IMR-90 (cell line): ENCODE measurements around the gene TEX261. TPM values are rescaled to one million over a fixed set of nuclear protein-coding genes. Genes with fewer than 3 reads are reported as not detected.

Experiments
- ATAC-seq: fragments of 200-7000 bp; cut with Tn5 transposase; 2 replicates; pipeline ENCODE4 v1.9.1; 2020; ENCODE audit warnings: low read depth, mild to moderate bottlenecking, moderate library complexity
- BruUV-seq: library from RNA; stranded (reverse); fragments of 400-500 nt; replicated peaks from 2 replicates; lab custom pipeline; 2021; lab: Mats Ljungman, UMichigan
- CTCF ChIA-PET: fragments of 300-600 bp; formaldehyde crosslinking; extraction: SDS; loops from one replicate; lab custom pipeline; 2021; ENCODE audit warnings: antibody characterized with exemption; lab: Yijun Ruan, JAX
- POLR2A ChIA-PET: fragments of 300-600 bp; sonication (Branson Sonifier 250); formaldehyde crosslinking; loops from one replicate; lab custom pipeline; 2022; ENCODE audit warnings: antibody characterized with exemption; ENCODE audit not compliant: unreplicated experiment; lab: Charles Lee
- DNase-seq: peaks from one replicate; pipeline ENCODE4 v3.0.0; 2013
- H2AFZ ChIP-seq: replicated peaks from 2 replicates; pipeline ENCODE3; 2013; ENCODE audit warnings: low read length, mild to moderate bottlenecking; ENCODE audit not compliant: poor library complexity
- H2AK5ac ChIP-seq: 2 replicates; pipeline ENCODE4 v1.6.1; 2013; ENCODE audit warnings: low read depth, low read length, inconsistent platforms
- H2AK9ac ChIP-seq: replicated peaks from 2 replicates; pipeline ENCODE3; 2013; ENCODE audit warnings: mild to moderate bottlenecking, low read depth, low read length, moderate library complexity; ENCODE audit not compliant: poor library complexity
- H2BK120ac ChIP-seq: 2 replicates; pipeline ENCODE4 v1.6.1; 2013; ENCODE audit warnings: low read depth, low read length, inconsistent platforms
- H2BK15ac ChIP-seq: 3 replicates; pipeline ENCODE4 v1.6.1; 2013; ENCODE audit warnings: low read depth, low read length, inconsistent platforms
- H2BK20ac ChIP-seq: 2 replicates; pipeline ENCODE4 v1.6.1; 2013; ENCODE audit warnings: low read depth, mild to moderate bottlenecking, inconsistent platforms, low read length, moderate library complexity
- H2BK5ac ChIP-seq: 2 replicates; pipeline ENCODE4 v1.6.1; 2013; ENCODE audit warnings: mild to moderate bottlenecking, low read depth, low read length, inconsistent platforms; ENCODE audit not compliant: poor library complexity, severe bottlenecking
- H3K14ac ChIP-seq: replicated peaks from 2 replicates; pipeline ENCODE4 v1.6.1; 2013; ENCODE audit warnings: low read depth, low read length, inconsistent platforms
- H3K18ac ChIP-seq: 2 replicates; pipeline ENCODE4 v1.6.1; 2013; ENCODE audit warnings: low read depth, low read length, control low read depth
- H3K23ac ChIP-seq: 2 replicates; pipeline ENCODE4 v1.6.1; 2013; ENCODE audit warnings: low read depth, low read length, inconsistent platforms
- H3K27ac ChIP-seq: 2 replicates; pipeline ENCODE4 v1.5.1; 2013; ENCODE audit warnings: mild to moderate bottlenecking, control low read depth, low read length; ENCODE audit not compliant: insufficient read depth
- H3K27me3 ChIP-seq: 2 replicates; pipeline ENCODE4 v1.6.1; 2013; ENCODE audit warnings: low read length; ENCODE audit not compliant: control insufficient read depth, insufficient read depth
- H3K36me3 ChIP-seq: 2 replicates; pipeline ENCODE4 v1.6.1; 2013; ENCODE audit warnings: low read length, mixed read lengths; ENCODE audit not compliant: control insufficient read depth, insufficient read depth
- H3K4ac ChIP-seq: 2 replicates; pipeline ENCODE4 v1.6.1; 2013; ENCODE audit warnings: low read depth, low read length, inconsistent platforms
- H3K4me1 ChIP-seq: 2 replicates; pipeline ENCODE4 v1.6.1; 2013; ENCODE audit warnings: low read length, mixed read lengths; ENCODE audit not compliant: control insufficient read depth, insufficient read depth
- H3K4me2 ChIP-seq: 2 replicates; pipeline ENCODE4 v1.6.1; 2013; ENCODE audit warnings: low read depth, mild to moderate bottlenecking, control low read depth, low read length, moderate library complexity
- H3K4me3 ChIP-seq: 2 replicates; pipeline ENCODE4 v1.5.1; 2013; ENCODE audit warnings: low read depth, mild to moderate bottlenecking, control low read depth, low read length, moderate library complexity; ENCODE audit not compliant: insufficient read depth
- H3K56ac ChIP-seq: 2 replicates; pipeline ENCODE4 v1.6.1; 2013; ENCODE audit warnings: low read length, inconsistent platforms; ENCODE audit not compliant: insufficient read depth; ENCODE audit errors: extremely low read depth
- H3K79me1 ChIP-seq, 2 experiments: 2 replicates each; pipeline ENCODE4 v1.6.1; 2013; ENCODE audit warnings: low read length in 2 of 2, inconsistent platforms in 1 of 2, low read depth in 1 of 2
- H3K9ac ChIP-seq: 2 replicates; pipeline ENCODE4 v1.6.1; 2013; ENCODE audit warnings: low read depth, low read length, control low read depth
- H3K9me1 ChIP-seq: 2 replicates; pipeline ENCODE4 v1.6.1; 2013; ENCODE audit warnings: low read length, inconsistent platforms; ENCODE audit not compliant: insufficient read depth
- H3K9me3 ChIP-seq: 2 replicates; pipeline ENCODE4 v1.6.1; 2013; ENCODE audit warnings: low read length; ENCODE audit not compliant: control insufficient read depth, insufficient read depth
- H4K20me1 ChIP-seq: 2 replicates; pipeline ENCODE4 v1.6.1; 2013; ENCODE audit warnings: low read length, inconsistent platforms; ENCODE audit not compliant: insufficient read depth
- H4K5ac ChIP-seq: 2 replicates; pipeline ENCODE4 v1.6.1; 2013; ENCODE audit warnings: mild to moderate bottlenecking, low read depth, low read length, control low read depth
- H4K8ac ChIP-seq, 2 experiments: 2 replicates each; pipeline ENCODE4 v1.6.1; 2013; ENCODE audit warnings: low read depth in 2 of 2, low read length in 2 of 2, control low read depth in 1 of 2, inconsistent platforms in 1 of 2
- H4K91ac ChIP-seq: 2 replicates; pipeline ENCODE4 v1.6.1; 2013; ENCODE audit warnings: low read depth, low read length, inconsistent platforms; ENCODE audit not compliant: insufficient read depth
- BHLHE40 ChIP-seq: fragments of 150-350 bp; IDR thresholded peaks from 2 replicates; pipeline ENCODE4 v1.6.1; 2016; ENCODE audit warnings: mild to moderate bottlenecking, low read depth, low read length
- CHD1 ChIP-seq: IDR thresholded peaks from 2 replicates; pipeline ENCODE4 v1.6.1; 2012; ENCODE audit warnings: low read depth, low read length, improper control_type of control experiment
- CTCF ChIP-seq: conservative IDR thresholded peaks from 2 replicates; pipeline ENCODE4 v1.5.1; 2012; ENCODE audit warnings: mild to moderate bottlenecking, low read depth, low read length, improper control_type of control experiment
- MAFK ChIP-seq: IDR thresholded peaks from 2 replicates; pipeline ENCODE4 v1.6.1; 2012; ENCODE audit warnings: low read depth, low read length, improper control_type of control experiment
- MAZ ChIP-seq: IDR thresholded peaks from 2 replicates; pipeline ENCODE4 v1.6.1; 2012; ENCODE audit warnings: low read depth, mild to moderate bottlenecking, low read length, improper control_type of control experiment, moderate library complexity, borderline replicate concordance
- MXI1 ChIP-seq: IDR thresholded peaks from 2 replicates; pipeline ENCODE4 v1.6.1; 2012; ENCODE audit warnings: low read depth, mild to moderate bottlenecking, low read length, moderate library complexity, borderline replicate concordance
- NFE2L2 ChIP-seq: fragments of 150-350 bp; IDR thresholded peaks from 2 replicates; pipeline ENCODE4 v1.6.1; 2016; ENCODE audit warnings: low read depth, mild to moderate bottlenecking, low read length
- POLR2A ChIP-seq: IDR thresholded peaks from 2 replicates; pipeline ENCODE4 v1.6.1; 2012; ENCODE audit warnings: mild to moderate bottlenecking, low read depth, low read length
- RCOR1 ChIP-seq: IDR thresholded peaks from 2 replicates; pipeline ENCODE4 v1.6.1; 2012; ENCODE audit warnings: mild to moderate bottlenecking, low read length, improper control_type of control experiment; ENCODE audit not compliant: insufficient replicate concordance
- SMC3 ChIP-seq: fragments of 150-350 bp; IDR thresholded peaks from 2 replicates; pipeline ENCODE4 v1.6.1; 2016; ENCODE audit warnings: low read depth, mild to moderate bottlenecking, antibody characterized with exemption, low read length, moderate library complexity
- USF2 ChIP-seq: fragments of 150-350 bp; IDR thresholded peaks from 2 replicates; pipeline ENCODE4 v1.6.1; 2017; ENCODE audit warnings: mild to moderate bottlenecking, antibody characterized with exemption, low read length, low read depth
- WGBS, 2 experiments: methylation state at CpG; one replicate each; pipeline versions ENCODE4 v1.1.5 to v1.1.7; 2013; ENCODE audit warnings: missing lambda C conversion rate in 2 of 2; ENCODE audit not compliant: insufficient read length in 1 of 2; ENCODE audit errors: extremely low coverage in 2 of 2; 5-methylcytosine and 5-hydroxymethylcytosine counted together
- dilution Hi-C: fragments of 300-500 bp; cut with HindIII; formaldehyde crosslinking; loops from one replicate; pipeline ENCODE4 v1.14.3; 2018; ENCODE audit warnings: low sequenced_read_pairs; ENCODE audit not compliant: unreplicated experiment
- in situ Hi-C: fragments of 300-500 bp; cut with MboI; formaldehyde crosslinking; loops from 3 replicates; pipeline ENCODE4 v1.14.3; 2019; ENCODE audit warnings: low sequenced_read_pairs, inconsistent platforms, mixed read lengths
- intact Hi-C: fragments of 100-400 bp; cut with micrococcal nuclease; formaldehyde crosslinking; loops from 2 replicates; pipeline ENCODE4 v1.10.0; 2022
- polyA plus RNA-seq, 3 experiments: library from polyadenylated mRNA; depleted of rRNA; stranded (reverse); fragments of >200 nt; gene quantifications; 2 replicates each; pipeline ENCODE4 v1.2.3, GENCODE V29; 2012; ENCODE audit warnings: low replicate concordance in 1 of 3
- total RNA-seq: library from RNA; depleted of rRNA; stranded (reverse); fragments of >200 nt; gene quantifications from 2 replicates; pipeline ENCODE4 v1.2.3, GENCODE V29; 2012
- TF ChIP-seq, protein P1 (sequence below): fragments of 150-350 bp; IDR thresholded peaks from 2 replicates; pipeline ENCODE4 v1.6.1; 2016; ENCODE audit warnings: low read depth, mild to moderate bottlenecking, low read length, moderate library complexity, borderline replicate concordance

TEX261 gene
- total and polyA plus RNA-seq, 2 of the 4 experiments (the other 2 are of a cell fraction): 26.3 to 69.8 TPM

GRCh38 chr2:71006955-71007799 is 12.5 kb upstream of the TEX261 start:
- Histone ChIP-seq H4K5ac (no peak overlapping the region), H3K4me1 (no peaks in the 10 kb centered on the region), H3K18ac (no peak overlapping the region), H3K9ac (no peak overlapping the region), H3K4me3 (no peak overlapping the region), H4K91ac (no peak overlapping the region), H2BK15ac (no peak overlapping the region), H3K9me1 (no peaks in the 10 kb centered on the region), H3K14ac (no peak overlapping the region), H3K9me3 (no peaks in the 10 kb centered on the region), H3K4me2 (no peak overlapping the region), H3K56ac (no peak overlapping the region), H3K23ac (no peak overlapping the region), H2BK120ac (no peak overlapping the region), H3K4ac (no peak overlapping the region), H2BK5ac (no peak overlapping the region), H2AK5ac (no peak overlapping the region), H3K27ac (no peak overlapping the region), H3K27me3 (peaks cover 12% of the 10 kb centered on the region; the same call in 1 of the 2 replicates), H2AFZ (no peak overlapping the region), H2AK9ac (no peak overlapping the region), H4K8ac (no peak overlapping the region), H3K36me3 (no peaks in the 10 kb centered on the region), H4K20me1 (no peaks in the 10 kb centered on the region), H3K79me1 (no peaks in the 10 kb centered on the region), H2BK20ac (no peak overlapping the region)
- TF ChIP-seq POLR2A: no peak
- no peak for TF ChIP-seq BHLHE40
- no peak for TF ChIP-seq MAFK
- no peak for TF ChIP-seq MAZ
- TF ChIP-seq RCOR1: no peak
- no peak for TF ChIP-seq CHD1
- TF ChIP-seq USF2: no peak
- TF ChIP-seq MXI1: no peak
- no peak for TF ChIP-seq CTCF
- TF ChIP-seq SMC3: no peak
- no peak for TF ChIP-seq NFE2L2
- TF ChIP-seq, protein P1, sequence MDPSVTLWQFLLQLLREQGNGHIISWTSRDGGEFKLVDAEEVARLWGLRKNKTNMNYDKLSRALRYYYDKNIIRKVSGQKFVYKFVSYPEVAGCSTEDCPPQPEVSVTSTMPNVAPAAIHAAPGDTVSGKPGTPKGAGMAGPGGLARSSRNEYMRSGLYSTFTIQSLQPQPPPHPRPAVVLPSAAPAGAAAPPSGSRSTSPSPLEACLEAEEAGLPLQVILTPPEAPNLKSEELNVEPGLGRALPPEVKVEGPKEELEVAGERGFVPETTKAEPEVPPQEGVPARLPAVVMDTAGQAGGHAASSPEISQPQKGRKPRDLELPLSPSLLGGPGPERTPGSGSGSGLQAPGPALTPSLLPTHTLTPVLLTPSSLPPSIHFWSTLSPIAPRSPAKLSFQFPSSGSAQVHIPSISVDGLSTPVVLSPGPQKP: no peak
- ATAC-seq (peak; percentile 44), DNase-seq (no peak)
- ChIA-PET CTCF (interaction anchor here (0.6 kb wide), 1 partner anchor 55 kb away, joined by 4 read pairs; no protein-coding TSS in a partner anchor), POLR2A (no interaction called here)
- 60% methylated on average over 3 of the region's 5 CpGs; no CpG with 5 or more reads in 1 of the 2 experiments for WGBS, 2 experiments
- intact Hi-C loops (loop anchor here (10.0 kb wide), 1 partner anchor 118 kb away; no protein-coding TSS in a partner anchor), in situ Hi-C loops (no loop called here), dilution Hi-C loops (no loop called here)
- no TSS peak for BruUV-seq
